Activated T-cell treated with anti-CD3 and anti-CD28 coated beads, Interleukin-2, amount 50 U/mL, for 4 hours (primary cell): ENCODE measurements around the gene ASZ1. TPM values are rescaled to one million over a fixed set of nuclear protein-coding genes. Genes with fewer than 3 reads are reported as not detected.
"Not testable (repeated sequence)": the region's sequence is repeated elsewhere in the genome, so short reads cannot be mapped to it uniquely, and the experiment has no call there.

Experiments used
- ATAC-seq, 2 donors: fragments of 200-7000 bp; cut with Tn5 transposase; one replicate each; pipeline ENCODE4 v1.10.0; 2021
- DNase-seq: peaks from one replicate; pipeline ENCODE4 v3.0.0-alpha.2; 2020
- H3K27me3 Mint-ChIP-seq: one replicate; pipeline ENCODE4 v1.8.0; 2021; ENCODE audit warnings: low read depth, mixed read lengths
- H3K36me3 Mint-ChIP-seq: one replicate; pipeline ENCODE4 v1.8.0; 2022; ENCODE audit warnings: mixed read lengths; ENCODE audit not compliant: insufficient read depth
- H3K4me1 Mint-ChIP-seq: one replicate; pipeline ENCODE4 v1.8.0; 2021; ENCODE audit warnings: low read depth, mixed read lengths
- H3K4me3 Mint-ChIP-seq: one replicate; pipeline ENCODE4 v1.8.0; 2021; ENCODE audit warnings: mild to moderate bottlenecking, moderate library complexity, mixed read lengths
- H3K9me3 Mint-ChIP-seq: one replicate; pipeline ENCODE4 v1.8.0; 2021; ENCODE audit warnings: mixed read lengths
- total RNA-seq, 3 donors: library from RNA; stranded (reverse); gene quantifications; one replicate each; pipeline ENCODE4 v1.2.1, GENCODE V29; 2021

The ASZ1 gene
- total RNA-seq, 3 donors from 2014 or later, result not detected

DNA sequence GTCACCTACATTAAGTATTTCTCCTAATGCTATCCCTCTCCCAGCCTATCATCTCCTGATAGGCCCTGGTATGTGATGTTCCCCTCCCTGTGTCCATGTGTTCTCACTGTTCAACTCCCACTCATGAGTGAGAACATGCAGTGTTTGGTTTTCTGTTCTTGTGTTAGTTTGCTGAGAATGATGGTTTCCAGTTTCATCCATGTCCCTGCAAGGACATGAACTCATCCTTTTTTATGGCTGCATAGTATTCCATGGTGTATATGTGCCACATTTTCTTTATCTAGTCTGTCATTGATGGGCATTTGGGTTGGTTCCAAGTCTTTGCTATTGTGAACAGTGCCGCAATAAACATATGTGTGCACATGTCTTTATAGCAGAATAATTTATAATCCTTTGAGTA is 12.7 kb downstream of the ASZ1 start:
- not testable (repeated sequence) for H3K9me3 Mint-ChIP-seq

DNA sequence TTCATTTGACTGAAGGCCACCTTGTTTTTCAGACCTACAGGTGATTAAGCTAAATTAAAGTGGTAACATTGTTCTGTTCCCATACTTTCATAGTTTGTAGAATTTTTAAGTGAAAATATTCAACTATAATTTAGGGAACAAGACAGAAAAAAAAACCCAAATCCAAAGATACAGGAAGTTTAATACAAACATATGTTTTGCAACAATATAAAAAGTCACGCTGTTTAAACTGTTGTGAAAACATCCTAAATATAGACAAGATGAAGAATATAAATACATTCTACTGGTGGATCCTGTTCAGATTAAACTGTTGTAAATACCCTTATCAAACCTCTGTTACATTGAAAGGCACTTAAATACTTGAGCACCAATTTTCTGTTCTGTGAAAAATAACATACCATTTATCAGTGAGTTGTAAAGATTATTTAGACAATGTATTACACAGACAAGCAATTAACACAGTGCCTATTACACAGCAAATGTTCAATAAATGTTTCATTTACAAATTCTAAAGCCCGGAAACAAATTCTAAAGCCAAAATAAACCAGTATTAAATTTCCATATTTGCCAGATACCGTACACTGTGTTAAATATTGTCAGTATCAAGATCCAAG is 14.2 kb downstream of the ASZ1 start:
- no peak overlapping the region for H3K4me3 Mint-ChIP-seq
- H3K36me3 Mint-ChIP-seq, result no peaks in the 10 kb centered on the region
- no peaks in the 10 kb centered on the region for H3K9me3 Mint-ChIP-seq
- no peak for DNase-seq
- ATAC-seq, result no peak
- H3K4me1 Mint-ChIP-seq, result no peaks in the 10 kb centered on the region
- H3K27me3 Mint-ChIP-seq, result no peaks in the 10 kb centered on the region

More for the DNA sequence above, 12.7 kb downstream of the ASZ1 start:
- H3K36me3 Mint-ChIP-seq, H3K4me3 Mint-ChIP-seq, DNase-seq, ATAC-seq, H3K27me3 Mint-ChIP-seq, H3K4me1 Mint-ChIP-seq: not testable (repeated sequence)

DNA sequence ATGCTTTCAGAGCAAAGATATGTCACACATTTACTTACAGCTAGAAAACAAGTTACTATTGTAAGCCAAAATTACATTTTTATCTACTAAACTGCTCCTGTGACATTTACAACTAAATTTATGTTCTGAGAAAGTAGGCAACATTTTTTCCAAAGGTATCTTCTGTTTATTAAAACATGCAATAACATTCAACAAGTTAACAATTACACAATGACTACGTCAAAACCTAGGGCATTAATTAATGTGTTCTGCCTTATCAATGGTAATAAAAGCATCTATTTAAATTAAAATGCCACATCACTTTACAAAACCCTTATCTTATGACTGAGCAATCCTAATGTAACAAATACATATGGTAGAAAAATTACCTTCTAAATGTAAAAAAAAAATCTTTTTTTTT is 14.9 kb downstream of the ASZ1 start:
- DNase-seq, result no peak
- no peaks in the 10 kb centered on the region for H3K27me3 Mint-ChIP-seq
- no peaks in the 10 kb centered on the region for H3K4me1 Mint-ChIP-seq
- H3K9me3 Mint-ChIP-seq, result no peaks in the 10 kb centered on the region
- no peaks in the 10 kb centered on the region for H3K36me3 Mint-ChIP-seq
- H3K4me3 Mint-ChIP-seq, result no peak overlapping the region
- no peak for ATAC-seq

DNA sequence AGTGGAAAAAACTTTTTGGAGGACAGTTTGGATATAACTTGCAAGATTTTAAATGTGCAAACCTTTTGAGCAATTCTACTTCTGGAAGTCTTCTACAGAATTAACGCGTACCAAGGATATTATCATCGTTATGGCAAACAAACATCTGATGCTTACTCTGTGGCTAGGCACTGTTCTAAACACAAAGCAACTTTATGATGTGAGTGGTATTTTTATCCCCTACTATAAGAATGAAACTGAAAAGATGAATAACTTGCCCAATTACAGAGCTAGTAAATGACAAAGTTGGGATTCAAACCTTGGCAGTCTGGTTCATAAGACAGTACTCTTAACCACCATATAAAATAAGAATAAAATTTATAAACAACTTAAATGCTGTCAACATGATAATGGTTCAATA is 15.8 kb downstream of the ASZ1 start:
- H3K4me1 Mint-ChIP-seq, result no peaks in the 10 kb centered on the region
- ATAC-seq, result no peak
- H3K4me3 Mint-ChIP-seq, result no peak overlapping the region
- H3K36me3 Mint-ChIP-seq, result no peaks in the 10 kb centered on the region
- DNase-seq, result no peak
- H3K9me3 Mint-ChIP-seq, result no peaks in the 10 kb centered on the region
- H3K27me3 Mint-ChIP-seq, result no peaks in the 10 kb centered on the region

DNA sequence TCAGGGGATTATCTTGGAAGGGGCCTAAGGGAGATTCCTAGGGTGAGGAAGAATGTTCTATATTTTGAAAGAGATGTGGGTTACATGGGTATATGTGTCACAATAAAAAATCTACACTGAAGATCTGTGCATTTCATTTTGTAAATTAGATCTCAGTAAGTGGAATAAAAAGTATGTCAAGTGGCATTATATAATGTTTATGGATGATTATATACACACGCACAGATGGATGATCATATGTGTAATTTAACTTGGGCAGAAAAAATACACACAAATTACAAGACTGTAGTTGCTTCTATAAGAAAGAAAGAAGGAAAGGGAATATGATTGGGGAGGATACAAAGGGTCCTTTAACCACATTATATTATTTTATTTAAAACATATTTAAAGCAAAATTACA is 18.5 kb downstream of the ASZ1 start:
- no peak overlapping the region for H3K4me3 Mint-ChIP-seq
- no peak for DNase-seq
- ATAC-seq, result no peak
- no peaks in the 10 kb centered on the region for H3K9me3 Mint-ChIP-seq
- H3K27me3 Mint-ChIP-seq, result no peaks in the 10 kb centered on the region
- no peaks in the 10 kb centered on the region for H3K4me1 Mint-ChIP-seq
- H3K36me3 Mint-ChIP-seq, result no peaks in the 10 kb centered on the region

DNA sequence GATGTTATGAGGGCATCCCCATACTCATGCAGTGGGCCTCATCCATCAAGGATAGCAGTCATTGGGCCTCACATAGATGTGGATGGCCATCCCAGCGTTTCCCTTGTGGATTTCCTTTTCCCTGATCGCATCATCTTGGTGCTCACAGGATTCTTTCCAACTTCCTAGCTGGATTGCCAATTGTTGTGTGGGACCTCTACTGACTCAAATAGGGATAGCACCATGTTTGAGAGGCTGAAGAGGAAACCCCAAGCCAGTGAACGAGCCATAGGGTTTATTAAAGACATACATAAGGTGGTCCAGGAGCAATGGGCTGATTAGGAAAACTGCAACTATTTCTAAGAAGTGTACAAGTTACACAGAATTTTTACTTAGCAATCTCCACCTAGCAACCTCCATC is 21.8 kb downstream of the ASZ1 start:
- DNase-seq (no peak), ATAC-seq (no peak)
- Mint-ChIP-seq H3K4me1 (no peaks in the 10 kb centered on the region), H3K4me3 (no peak overlapping the region), H3K27me3 (no peaks in the 10 kb centered on the region), H3K36me3 (no peaks in the 10 kb centered on the region), H3K9me3 (no peaks in the 10 kb centered on the region)

DNA sequence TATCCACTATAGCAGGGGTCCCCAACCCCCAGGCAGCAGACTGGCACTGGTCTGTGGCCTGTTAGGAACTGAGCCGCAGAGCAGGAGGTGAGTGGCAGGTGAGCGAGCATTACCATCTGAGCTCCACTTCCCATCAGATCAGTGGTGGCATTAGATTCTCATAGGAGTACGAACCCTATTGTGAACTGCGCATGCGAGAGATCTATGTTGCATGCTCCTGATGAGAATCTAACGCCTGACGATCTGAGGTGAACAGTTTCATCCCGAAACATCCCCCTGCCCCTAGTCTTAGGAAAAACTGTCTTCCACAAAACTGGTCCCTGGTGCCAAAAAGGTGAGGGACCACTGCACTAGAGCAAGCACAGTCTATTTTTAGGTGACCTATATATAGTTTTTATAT is 23.6 kb downstream of the ASZ1 start:
- no peaks in the 10 kb centered on the region for H3K4me1 Mint-ChIP-seq
- H3K36me3 Mint-ChIP-seq, result no peaks in the 10 kb centered on the region
- no peaks in the 10 kb centered on the region for H3K9me3 Mint-ChIP-seq
- ATAC-seq (no peak), DNase-seq (no peak)
- no peak overlapping the region for H3K4me3 Mint-ChIP-seq
- H3K27me3 Mint-ChIP-seq, result no peaks in the 10 kb centered on the region

DNA sequence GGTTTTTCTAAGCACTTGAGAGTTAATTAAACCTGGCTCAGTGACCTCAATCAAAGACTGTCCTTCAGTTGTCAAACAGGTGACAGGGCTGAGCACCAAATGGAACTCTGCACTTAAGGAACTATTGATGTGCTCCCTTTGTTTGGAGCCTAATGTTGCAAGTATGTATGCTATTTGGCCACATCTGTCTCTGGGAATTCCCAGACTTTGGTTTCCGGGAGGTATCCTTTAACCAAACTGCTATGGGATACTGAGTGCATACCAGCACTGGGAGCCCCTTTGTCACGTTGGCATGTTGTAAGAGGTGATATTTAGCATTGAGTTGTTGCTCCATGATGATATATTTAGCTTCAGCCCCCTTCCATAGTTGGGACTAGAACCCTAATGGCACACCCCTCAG is 25.2 kb downstream of the ASZ1 start:
- Mint-ChIP-seq H3K36me3 (no peaks in the 10 kb centered on the region), H3K4me1 (no peaks in the 10 kb centered on the region), H3K4me3 (no peak overlapping the region), H3K9me3 (no peaks in the 10 kb centered on the region), H3K27me3 (no peaks in the 10 kb centered on the region)
- ATAC-seq, result no peak
- no peak for DNase-seq

DNA sequence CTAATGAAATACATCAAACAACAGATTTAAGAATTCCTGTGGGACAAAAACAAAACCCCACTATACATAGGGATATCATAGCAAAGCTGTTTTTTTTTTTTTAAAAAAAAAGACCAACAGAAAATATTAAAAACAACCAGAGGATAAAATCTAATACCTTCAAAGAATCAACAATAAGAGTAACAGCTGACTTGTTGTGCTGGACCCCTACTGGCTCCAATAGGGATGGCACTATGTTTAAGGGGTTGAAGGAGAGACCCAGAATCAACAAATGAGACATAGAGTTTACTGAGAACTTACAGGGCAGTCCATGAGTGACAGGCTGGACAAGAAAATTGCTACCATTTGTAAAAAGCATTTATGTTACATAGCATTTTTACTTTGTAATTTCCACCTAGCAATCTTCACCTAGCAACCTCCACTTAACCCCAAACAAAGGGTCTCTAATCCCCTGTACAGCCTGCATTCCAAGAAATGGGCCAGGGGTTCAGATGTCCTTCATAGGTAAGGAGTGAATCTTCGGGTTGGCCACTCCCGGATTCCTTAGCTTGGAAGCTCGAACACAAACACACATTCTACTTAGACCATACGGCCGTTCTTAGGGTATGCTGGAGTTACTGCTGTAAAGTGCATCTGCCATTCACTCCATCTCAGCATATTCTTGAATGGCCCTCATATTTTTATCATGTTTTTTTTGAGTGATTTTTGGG is 25.8 kb downstream of the ASZ1 start:
- H3K36me3 Mint-ChIP-seq, result no peaks in the 10 kb centered on the region
- H3K4me1 Mint-ChIP-seq, result no peaks in the 10 kb centered on the region
- H3K27me3 Mint-ChIP-seq, result no peaks in the 10 kb centered on the region

DNA sequence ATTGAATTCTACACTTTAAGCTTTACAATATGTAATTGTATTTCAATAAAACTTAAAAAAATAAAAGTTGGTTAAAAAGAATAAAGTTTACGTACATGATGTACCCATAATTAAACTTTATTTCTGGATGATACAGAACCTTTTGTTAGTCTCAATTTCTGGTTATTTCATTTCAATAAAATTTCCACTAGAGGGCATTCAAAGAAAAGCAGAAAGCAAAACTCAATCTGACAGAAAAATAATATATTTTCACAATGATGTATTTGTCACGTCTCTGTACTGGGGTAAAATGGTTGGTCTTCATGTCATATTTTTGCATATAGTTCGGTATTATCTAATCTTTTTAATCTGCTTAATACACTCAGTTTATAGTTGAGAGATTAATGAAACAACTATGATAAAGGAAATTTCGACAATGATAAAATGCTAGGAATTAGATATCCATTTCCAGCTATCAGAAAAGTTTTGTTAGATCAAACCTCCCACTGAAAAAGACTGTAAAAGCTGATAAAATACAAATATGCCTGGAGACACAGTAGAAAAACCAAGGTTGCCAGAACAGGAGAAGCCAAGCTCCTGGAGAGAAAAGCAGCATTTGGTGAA is 27.4 kb downstream of the ASZ1 start:
- ATAC-seq (no peak), DNase-seq (no peak)
- no peak overlapping the region for H3K4me3 Mint-ChIP-seq
- no peaks in the 10 kb centered on the region for H3K36me3 Mint-ChIP-seq
- H3K27me3 Mint-ChIP-seq, result no peaks in the 10 kb centered on the region
- H3K4me1 Mint-ChIP-seq, result no peaks in the 10 kb centered on the region
- H3K9me3 Mint-ChIP-seq, result no peaks in the 10 kb centered on the region

More for the DNA sequence above, 25.8 kb downstream of the ASZ1 start:
- Mint-ChIP-seq H3K9me3 (no peaks in the 10 kb centered on the region), H3K4me3 (no peak overlapping the region)
- ATAC-seq, result no peak
- DNase-seq, result no peak

DNA sequence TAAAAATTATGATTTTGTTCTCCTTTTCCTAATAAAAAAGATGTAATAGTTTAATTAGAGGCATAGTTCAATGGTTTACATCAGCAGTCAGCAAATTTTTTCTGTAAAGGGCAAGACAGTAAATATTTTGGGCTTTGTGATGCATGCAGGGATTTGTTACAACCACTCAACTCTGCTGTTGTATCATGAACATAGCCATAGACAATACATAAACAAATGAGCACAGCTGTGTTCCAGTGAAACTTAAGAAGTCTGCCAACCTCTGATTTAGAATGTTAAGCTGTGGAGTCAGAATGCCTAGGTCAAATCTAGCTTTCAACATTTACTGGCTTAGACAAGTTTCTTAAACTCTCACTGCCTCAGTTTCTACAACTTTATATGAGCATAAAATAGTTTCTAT is 31.6 kb downstream of the ASZ1 start:
- ATAC-seq, result no peak
- peaks cover 6% of the 10 kb centered on the region for H3K9me3 Mint-ChIP-seq
- H3K4me1 Mint-ChIP-seq, result no peaks in the 10 kb centered on the region
- H3K4me3 Mint-ChIP-seq, result no peak overlapping the region
- DNase-seq, result no peak
- no peaks in the 10 kb centered on the region for H3K27me3 Mint-ChIP-seq
- H3K36me3 Mint-ChIP-seq, result no peaks in the 10 kb centered on the region

DNA sequence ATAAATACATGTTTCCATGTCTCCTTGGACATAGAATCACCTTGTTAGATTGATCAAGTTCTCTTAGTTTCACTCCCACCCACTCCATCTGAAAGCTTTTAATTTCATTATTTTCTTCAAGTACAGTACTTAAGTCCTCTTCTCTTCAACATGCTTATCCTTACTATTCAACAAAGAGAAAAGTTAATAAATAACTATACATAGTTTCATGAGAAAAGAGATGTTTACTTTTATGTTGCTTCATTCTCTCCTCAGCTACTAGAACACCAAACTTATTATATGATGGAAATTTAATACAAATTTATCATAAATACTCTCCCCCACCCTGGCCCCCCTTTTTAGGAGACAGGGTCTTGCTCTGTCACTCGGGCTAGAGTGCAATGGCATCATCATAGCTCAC is 33.5 kb downstream of the ASZ1 start:
- no peaks in the 10 kb centered on the region for H3K4me1 Mint-ChIP-seq
- peaks cover 15% of the 10 kb centered on the region for H3K9me3 Mint-ChIP-seq
- H3K27me3 Mint-ChIP-seq, result no peaks in the 10 kb centered on the region
- H3K4me3 Mint-ChIP-seq, result no peak overlapping the region
- DNase-seq (no peak), ATAC-seq (no peak)
- no peaks in the 10 kb centered on the region for H3K36me3 Mint-ChIP-seq

DNA sequence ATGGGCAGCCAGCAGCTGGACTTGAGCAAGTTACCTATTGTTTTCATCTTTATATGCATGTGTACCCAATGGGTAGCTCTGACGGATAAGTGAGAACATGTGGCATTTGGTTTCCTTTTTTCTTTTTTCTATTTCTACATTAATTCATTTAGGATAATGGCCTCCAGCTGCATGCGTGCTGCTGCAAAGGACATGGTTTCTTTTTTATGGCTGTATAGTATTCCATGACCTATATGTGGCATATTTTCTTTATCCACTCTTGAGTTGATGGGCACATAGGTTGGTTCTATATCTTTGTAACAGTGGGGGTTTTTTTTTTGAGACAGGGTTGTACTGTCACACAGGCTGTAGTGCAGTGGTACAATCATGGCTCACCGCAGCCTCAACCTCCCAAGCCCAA is 37.4 kb downstream of the ASZ1 start:
- Mint-ChIP-seq H3K36me3 (no peaks in the 10 kb centered on the region), H3K27me3 (no peaks in the 10 kb centered on the region), H3K4me3 (no peak overlapping the region), H3K4me1 (no peaks in the 10 kb centered on the region), H3K9me3 (peaks cover 28% of the 10 kb centered on the region)
- DNase-seq (no peak), ATAC-seq (no peak)

DNA sequence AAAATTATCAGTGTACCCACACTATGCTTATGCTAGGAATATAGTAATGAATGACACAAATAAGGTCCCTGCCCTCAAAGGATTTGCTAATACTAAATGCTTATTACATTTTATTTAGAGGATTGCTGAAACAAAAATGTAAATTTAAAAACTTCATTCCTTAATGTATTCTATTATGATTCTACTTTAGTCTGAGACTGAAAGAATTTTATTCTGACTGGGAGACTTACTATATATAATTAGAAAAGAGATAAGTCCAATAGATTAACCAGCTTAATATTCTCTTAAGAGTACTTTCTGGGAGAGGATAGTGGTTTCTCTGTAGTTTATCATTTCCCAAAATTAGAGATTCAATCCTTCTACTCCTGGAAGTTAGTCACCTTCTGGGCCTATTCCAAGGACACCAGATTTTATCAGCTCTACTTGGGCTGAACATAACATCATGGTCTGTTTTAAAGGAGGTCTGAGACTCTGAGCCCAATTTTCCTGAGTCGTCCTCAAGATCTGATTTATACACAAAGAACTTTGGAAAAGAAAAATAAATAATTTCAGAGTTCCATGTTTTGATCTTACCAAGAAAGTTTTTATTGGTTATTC is 41.1 kb downstream of the ASZ1 start:
- Mint-ChIP-seq H3K4me1 (no peaks in the 10 kb centered on the region), H3K27me3 (no peaks in the 10 kb centered on the region), H3K36me3 (no peaks in the 10 kb centered on the region), H3K4me3 (no peak overlapping the region), H3K9me3 (peaks cover 25% of the 10 kb centered on the region)
- DNase-seq (no peak), ATAC-seq (no peak)
